Measurements from ENCODE around the gene CFAP43.

DNA sequence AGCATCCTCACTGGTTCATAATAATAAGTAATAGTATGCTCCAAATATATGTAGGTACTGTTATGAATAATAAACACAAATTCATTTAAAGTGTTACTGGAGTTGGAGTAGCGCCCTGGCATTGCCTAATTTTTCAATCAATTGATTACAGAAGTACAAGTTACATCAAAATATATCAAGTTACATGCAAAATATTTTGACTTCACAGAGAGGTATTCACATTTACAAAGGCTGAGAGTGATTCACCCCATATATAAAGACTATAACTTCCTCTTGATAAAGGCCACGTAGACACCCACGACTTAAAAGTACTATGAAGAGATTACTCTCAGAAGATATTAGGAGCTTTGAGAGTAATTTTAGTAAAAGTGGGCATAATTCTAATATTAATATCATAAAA is 132.9 kb downstream of the CFAP43 start:
- TF ChIP-seq, protein P1, sequence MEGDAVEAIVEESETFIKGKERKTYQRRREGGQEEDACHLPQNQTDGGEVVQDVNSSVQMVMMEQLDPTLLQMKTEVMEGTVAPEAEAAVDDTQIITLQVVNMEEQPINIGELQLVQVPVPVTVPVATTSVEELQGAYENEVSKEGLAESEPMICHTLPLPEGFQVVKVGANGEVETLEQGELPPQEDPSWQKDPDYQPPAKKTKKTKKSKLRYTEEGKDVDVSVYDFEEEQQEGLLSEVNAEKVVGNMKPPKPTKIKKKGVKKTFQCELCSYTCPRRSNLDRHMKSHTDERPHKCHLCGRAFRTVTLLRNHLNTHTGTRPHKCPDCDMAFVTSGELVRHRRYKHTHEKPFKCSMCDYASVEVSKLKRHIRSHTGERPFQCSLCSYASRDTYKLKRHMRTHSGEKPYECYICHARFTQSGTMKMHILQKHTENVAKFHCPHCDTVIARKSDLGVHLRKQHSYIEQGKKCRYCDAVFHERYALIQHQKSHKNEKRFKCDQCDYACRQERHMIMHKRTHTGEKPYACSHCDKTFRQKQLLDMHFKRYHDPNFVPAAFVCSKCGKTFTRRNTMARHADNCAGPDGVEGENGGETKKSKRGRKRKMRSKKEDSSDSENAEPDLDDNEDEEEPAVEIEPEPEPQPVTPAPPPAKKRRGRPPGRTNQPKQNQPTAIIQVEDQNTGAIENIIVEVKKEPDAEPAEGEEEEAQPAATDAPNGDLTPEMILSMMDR (IDR thresholded peaks at IDR 0.05): no peak
- no peak for TF ChIP-seq POLR2AphosphoS5 (IDR thresholded peaks at IDR 0.05)

Measured in gastroesophageal sphincter (tissue), 3 donors.